Endothelial cell of umbilical vein (primary cell): Measurements from ENCODE around the gene TENT5C. TPM values are rescaled to one million over a fixed set of nuclear protein-coding genes. Genes with fewer than 3 reads are reported as not detected.

Source experiments
- BruUV-seq: library from RNA; stranded (reverse); fragments of 400-500 nt; replicated peaks from 2 replicates; lab custom pipeline; 2021; lab: Mats Ljungman, UMichigan
- CTCF ChIA-PET: fragments of 300-600, 350-600 bp; sonication (Branson Sonifier 250); formaldehyde crosslinking; loops from one replicate; lab custom pipeline; 2021; ENCODE audit warnings: antibody characterized with exemption, inconsistent platforms; lab: Charles Lee
- POLR2A ChIA-PET: fragments of 300-600, 350-600 bp; sonication (Branson Sonifier 250); formaldehyde crosslinking; loops from one replicate; lab custom pipeline; 2021; ENCODE audit warnings: antibody characterized with exemption, inconsistent platforms; lab: Charles Lee
- DNase-seq: peaks from one replicate; pipeline ENCODE4 v3.0.0-alpha.2; 2011; ENCODE audit warnings: low read depth, low spot score
- FAIRE-seq: peaks from 2 replicates; lab custom pipeline; 2011; peaks lifted over from hg19 to GRCh38; lab: Jason Lieb, UNC
- H2AFZ ChIP-seq: 2 replicates; pipeline ENCODE4 v1.6.0; 2012; ENCODE audit warnings: low read depth, low read length, control low read depth, inconsistent platforms
- H3K27ac ChIP-seq: 2 replicates; pipeline ENCODE4 v1.5.1; 2011; ENCODE audit warnings: low read depth, mild to moderate bottlenecking, control low read depth, low read length, moderate library complexity; ENCODE audit not compliant: insufficient read depth
- H3K27me3 ChIP-seq, 2 experiments: 2 replicates each; pipeline versions ENCODE4 v1.6.0 to v1.6.1; 2011; ENCODE audit warnings: low read length in 2 of 2, mixed read lengths in 1 of 2; ENCODE audit not compliant: control insufficient read depth in 2 of 2, insufficient read depth in 2 of 2
- H3K36me3 ChIP-seq, 2 experiments: 2 replicates in 1 of 2; 3 replicates in 1 of 2; pipeline ENCODE4 v1.5.1; 2011; ENCODE audit warnings: low read length in 2 of 2, mild to moderate bottlenecking in 1 of 2, moderate library complexity in 1 of 2; ENCODE audit not compliant: control insufficient read depth in 2 of 2, insufficient read depth in 2 of 2; ENCODE audit errors: extremely low read depth in 1 of 2
- H3K4me1 ChIP-seq: 3 replicates; pipeline ENCODE4 v1.5.1; 2011; ENCODE audit warnings: mild to moderate bottlenecking, low read length; ENCODE audit not compliant: control insufficient read depth, insufficient read depth; ENCODE audit errors: extremely low read depth
- H3K4me2 ChIP-seq: 2 replicates; pipeline ENCODE4 v1.6.1; 2011; ENCODE audit warnings: low read length, control low read depth, mixed read lengths; ENCODE audit not compliant: insufficient read depth
- H3K4me3 ChIP-seq, 3 experiments: fragments of 200-600 bp in 1 of 3; sonication (generic), shearing (Covaris generic) in 1 of 3; replicated peaks in 1 of 3; 2 replicates each; pipeline ENCODE4 v1.5.1; 2011 to 2016; ENCODE audit warnings: control low read depth in 3 of 3, low read length in 3 of 3, mild to moderate bottlenecking in 2 of 3, inconsistent platforms in 1 of 3, low read depth in 1 of 3, moderate library complexity in 1 of 3; ENCODE audit not compliant: insufficient read depth in 1 of 3
- H3K79me2 ChIP-seq: 2 replicates; pipeline ENCODE4 v1.6.0; 2012; ENCODE audit warnings: low read length, inconsistent platforms; ENCODE audit not compliant: control insufficient read depth, insufficient read depth
- H3K9ac ChIP-seq: replicated peaks from 2 replicates; pipeline ENCODE3; 2011; ENCODE audit warnings: low read length, control low read depth; ENCODE audit not compliant: insufficient read depth; ENCODE audit errors: extremely low read depth
- H3K9me1 ChIP-seq: replicated peaks from 3 replicates; pipeline ENCODE4 v1.6.0; 2011; ENCODE audit warnings: mild to moderate bottlenecking, low read length; ENCODE audit not compliant: control insufficient read depth, insufficient read depth; ENCODE audit errors: extremely low read depth
- H3K9me3 ChIP-seq: replicated peaks from 2 replicates; pipeline ENCODE4 v1.5.1; 2012; ENCODE audit warnings: low read length, inconsistent platforms; ENCODE audit not compliant: control insufficient read depth, insufficient read depth
- H4K20me1 ChIP-seq: replicated peaks from 2 replicates; pipeline ENCODE3; 2011; ENCODE audit warnings: mild to moderate bottlenecking, low read length; ENCODE audit not compliant: control insufficient read depth, insufficient read depth; ENCODE audit errors: extremely low read depth
- EZH2 ChIP-seq: IDR thresholded peaks from 2 replicates; pipeline ENCODE4 v1.6.1; 2012; ENCODE audit warnings: borderline replicate concordance, low read depth, mild to moderate bottlenecking, moderate library complexity, low read length, inconsistent platforms; ENCODE audit not compliant: severe bottlenecking
- FOS ChIP-seq: IDR thresholded peaks from 2 replicates; pipeline ENCODE4 v1.6.1; 2011; ENCODE audit warnings: mild to moderate bottlenecking, low read length, moderate library complexity, borderline replicate concordance; ENCODE audit not compliant: insufficient read depth
- GATA2 ChIP-seq: IDR thresholded peaks from 2 replicates; pipeline ENCODE4 v1.7.0; 2011; ENCODE audit warnings: low read depth, mild to moderate bottlenecking, moderate library complexity, mixed read lengths, low read length; ENCODE audit not compliant: insufficient read length, insufficient read depth
- JUN ChIP-seq: IDR thresholded peaks from 2 replicates; pipeline ENCODE4 v1.6.1; 2011; ENCODE audit warnings: borderline replicate concordance, low read depth; ENCODE audit not compliant: insufficient read length, insufficient read depth
- MYC ChIP-seq: IDR thresholded peaks from one replicate; pipeline ENCODE4 v1.6.1; 2011; ENCODE audit warnings: mild to moderate bottlenecking, low read depth, low read length
- POLR2A ChIP-seq: IDR thresholded peaks from 2 replicates; pipeline ENCODE4 v1.6.1; 2012; ENCODE audit warnings: low read depth, mild to moderate bottlenecking, control low read depth, low read length
- POLR2AphosphoS5 ChIP-seq: IDR thresholded peaks from 2 replicates; pipeline ENCODE4 v1.6.1; 2012; ENCODE audit warnings: low read depth, mild to moderate bottlenecking, control low read depth, low read length, moderate library complexity; ENCODE audit not compliant: insufficient read depth
- dilution Hi-C: fragments of 300-500 bp; cut with MboI; formaldehyde crosslinking; loops from one replicate; pipeline ENCODE4 v1.15.0; 2019; ENCODE audit warnings: low sequenced_read_pairs; ENCODE audit not compliant: extremely low pct_ligation_motif_present
- intact Hi-C: fragments of 100-400 bp; cut with micrococcal nuclease; formaldehyde crosslinking; loops from one replicate; pipeline ENCODE4 v1.10.0; 2022
- polyA plus RNA-seq, 4 experiments: library from polyadenylated mRNA; depleted of rRNA in 3 of 4; stranded (reverse) in 3 of 4; unstranded in 1 of 4; fragments of >200 nt; gene quantifications; 2 replicates each; pipeline versions ENCODE4 v1.2.1 to v1.2.3, GENCODE V29; 2011 to 2012; ENCODE audit warnings: missing spikeins in 1 of 4
- total RNA-seq: library from RNA; stranded (reverse); gene quantifications from 2 replicates; pipeline ENCODE4 v1.2.3, GENCODE V29; 2021
- TF ChIP-seq, protein P1 (sequence below), 2 donors: IDR thresholded peaks; 1 replicate in 1 of 2; 2 replicates in 1 of 2; pipeline ENCODE4 v1.5.1; 2011; ENCODE audit warnings: low read length in 2 of 2, mild to moderate bottlenecking in 2 of 2, moderate library complexity in 2 of 2, control low read depth in 1 of 2, inconsistent platforms in 1 of 2, low read depth in 1 of 2; ENCODE audit not compliant: insufficient read depth in 1 of 2; ENCODE audit errors: extremely low read depth in 1 of 2
- TF ChIP-seq, protein P2 (sequence below): IDR thresholded peaks from 2 replicates; pipeline ENCODE4 v1.6.1; 2011; ENCODE audit not compliant: insufficient read depth, insufficient read length

The TENT5C gene
- total and polyA plus RNA-seq, 2 donors (not counting 3 experiments of a cell fraction or from before 2014, with no cell fraction given), result 0.06 to 0.22 TPM

DNA sequence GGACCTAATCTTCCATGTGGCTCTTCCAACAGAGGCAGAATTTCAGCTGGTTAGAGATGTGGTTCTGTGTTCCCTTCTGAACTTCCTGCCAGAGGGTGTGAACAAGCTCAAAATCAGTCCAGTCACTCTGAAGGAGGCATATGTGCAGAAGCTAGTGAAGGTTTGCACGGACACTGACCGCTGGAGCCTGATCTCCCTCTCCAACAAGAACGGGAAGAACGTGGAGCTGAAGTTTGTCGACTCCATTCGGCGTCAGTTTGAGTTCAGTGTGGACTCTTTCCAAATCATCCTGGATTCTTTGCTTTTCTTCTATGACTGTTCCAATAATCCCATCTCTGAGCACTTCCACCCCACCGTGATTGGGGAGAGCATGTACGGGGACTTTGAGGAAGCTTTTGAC, 17.3 kb downstream of the TENT5C start:
- POLR2A ChIA-PET, result no interaction called here
- intact Hi-C loops, result no loop called here

DNA sequence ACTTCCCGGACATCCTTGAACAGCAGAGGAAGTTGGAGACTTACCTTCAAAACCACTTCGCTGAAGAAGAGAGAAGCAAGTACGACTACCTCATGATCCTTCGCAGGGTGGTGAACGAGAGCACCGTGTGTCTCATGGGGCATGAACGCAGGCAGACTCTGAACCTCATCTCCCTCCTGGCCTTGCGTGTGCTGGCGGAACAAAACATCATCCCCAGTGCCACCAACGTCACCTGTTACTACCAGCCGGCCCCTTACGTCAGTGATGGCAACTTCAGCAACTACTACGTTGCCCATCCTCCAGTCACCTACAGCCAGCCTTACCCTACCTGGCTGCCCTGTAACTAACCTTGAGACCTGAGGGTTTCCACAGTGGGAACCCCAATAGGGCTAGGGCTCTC, 17.9 kb downstream of the TENT5C start:
- no peak overlapping the region for H3K27ac ChIP-seq
- no peak for DNase-seq
- H4K20me1 ChIP-seq, result no peaks in the 10 kb centered on the region
- no peaks in the 10 kb centered on the region for H3K9me1 ChIP-seq
- intact Hi-C loops (no loop called here), dilution Hi-C loops (no loop called here)
- H3K9ac ChIP-seq, result no peak overlapping the region
- CTCF ChIA-PET, result interaction anchor here (0.6 to 0.8 kb wide), 2 partner anchors 89 to 134 kb away, joined by 3 to 4 read pairs; no protein-coding TSS in a partner anchor
- no peak overlapping the region for H3K4me2 ChIP-seq
- no peak for FAIRE-seq
- no peak overlapping the region for H2AFZ ChIP-seq
- H3K4me3 ChIP-seq, result no peak overlapping the region
- no peaks in the 10 kb centered on the region for H3K9me3 ChIP-seq
- H3K27me3 ChIP-seq, result peaks cover 6 to 8% of the 10 kb centered on the region in 2 experiments
- TF ChIP-seq FOS, result no peak
- no peak for TF ChIP-seq EZH2
- TF ChIP-seq, protein P1, sequence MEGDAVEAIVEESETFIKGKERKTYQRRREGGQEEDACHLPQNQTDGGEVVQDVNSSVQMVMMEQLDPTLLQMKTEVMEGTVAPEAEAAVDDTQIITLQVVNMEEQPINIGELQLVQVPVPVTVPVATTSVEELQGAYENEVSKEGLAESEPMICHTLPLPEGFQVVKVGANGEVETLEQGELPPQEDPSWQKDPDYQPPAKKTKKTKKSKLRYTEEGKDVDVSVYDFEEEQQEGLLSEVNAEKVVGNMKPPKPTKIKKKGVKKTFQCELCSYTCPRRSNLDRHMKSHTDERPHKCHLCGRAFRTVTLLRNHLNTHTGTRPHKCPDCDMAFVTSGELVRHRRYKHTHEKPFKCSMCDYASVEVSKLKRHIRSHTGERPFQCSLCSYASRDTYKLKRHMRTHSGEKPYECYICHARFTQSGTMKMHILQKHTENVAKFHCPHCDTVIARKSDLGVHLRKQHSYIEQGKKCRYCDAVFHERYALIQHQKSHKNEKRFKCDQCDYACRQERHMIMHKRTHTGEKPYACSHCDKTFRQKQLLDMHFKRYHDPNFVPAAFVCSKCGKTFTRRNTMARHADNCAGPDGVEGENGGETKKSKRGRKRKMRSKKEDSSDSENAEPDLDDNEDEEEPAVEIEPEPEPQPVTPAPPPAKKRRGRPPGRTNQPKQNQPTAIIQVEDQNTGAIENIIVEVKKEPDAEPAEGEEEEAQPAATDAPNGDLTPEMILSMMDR (IDR thresholded peaks at IDR 0.05; ENCODE audit: extremely low read depth in 1 of 2, insufficient read depth in 1 of 2, low read depth in 1 of 2, low read length in 2 of 2), result no peak
- TF ChIP-seq MYC, result no peak
- TF ChIP-seq JUN, result no peak
- TF ChIP-seq POLR2AphosphoS5, result no peak
- no peak for TF ChIP-seq GATA2
- TF ChIP-seq, protein P2, sequence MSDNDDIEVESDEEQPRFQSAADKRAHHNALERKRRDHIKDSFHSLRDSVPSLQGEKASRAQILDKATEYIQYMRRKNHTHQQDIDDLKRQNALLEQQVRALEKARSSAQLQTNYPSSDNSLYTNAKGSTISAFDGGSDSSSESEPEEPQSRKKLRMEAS, result no peak
- no peak for TF ChIP-seq POLR2A
- no peaks in the 10 kb centered on the region for H3K36me3 ChIP-seq
- no peaks in the 10 kb centered on the region for H3K79me2 ChIP-seq
- POLR2A ChIA-PET, result no interaction called here
- BruUV-seq, result no TSS peak
- H3K4me1 ChIP-seq, result no peaks in the 10 kb centered on the region

More for the DNA sequence above, 17.3 kb downstream of the TENT5C start:
- Histone ChIP-seq H3K9ac (no peak overlapping the region), H4K20me1 (no peaks in the 10 kb centered on the region), H2AFZ (no peak overlapping the region), H3K27me3 (peaks cover 7 to 8% of the 10 kb centered on the region in 2 experiments), H3K4me3 (no peak overlapping the region), H3K36me3 (no peaks in the 10 kb centered on the region), H3K9me1 (no peaks in the 10 kb centered on the region), H3K4me1 (no peaks in the 10 kb centered on the region), H3K4me2 (no peak overlapping the region), H3K79me2 (no peaks in the 10 kb centered on the region), H3K9me3 (no peaks in the 10 kb centered on the region), H3K27ac (no peak overlapping the region)
- TF ChIP-seq, protein P2, result no peak
- BruUV-seq, result no TSS peak
- DNase-seq, result no peak
- FAIRE-seq, result no peak
- CTCF ChIA-PET, result interaction anchor here (0.8 to 1.8 kb wide), 2 partner anchors 13 to 135 kb away, joined by 4 read pairs; no protein-coding TSS in a partner anchor
- dilution Hi-C loops, result no loop called here
